Mesendoderm (in vitro differentiated cells): Measurements from ENCODE around the gene CCSER2.

ENCODE experiments used
- DNase-seq: peaks from one replicate; pipeline ENCODE4 v3.0.0; 2013
- H2AK5ac ChIP-seq: 2 replicates; pipeline ENCODE4 v1.6.1; 2013; ENCODE audit warnings: low read length, inconsistent platforms
- H2BK120ac ChIP-seq: 2 replicates; pipeline ENCODE4 v1.6.1; 2013; ENCODE audit warnings: low read depth, mild to moderate bottlenecking, low read length, moderate library complexity, mixed read lengths
- H2BK15ac ChIP-seq: replicated peaks from 2 replicates; pipeline ENCODE4 v1.6.1; 2013; ENCODE audit warnings: low read depth, mild to moderate bottlenecking, moderate library complexity
- H2BK5ac ChIP-seq: 2 replicates; pipeline ENCODE4 v1.6.1; 2013; ENCODE audit warnings: low read length, inconsistent platforms
- H3K18ac ChIP-seq: 2 replicates; pipeline ENCODE4 v1.6.1; 2013; ENCODE audit warnings: mild to moderate bottlenecking, low read length, mixed read lengths
- H3K23ac ChIP-seq: one replicate; pipeline ENCODE4 v1.6.1; 2013; ENCODE audit warnings: low read length
- H3K27ac ChIP-seq: 2 replicates; pipeline ENCODE4 v1.5.1; 2013; ENCODE audit warnings: low read depth, mild to moderate bottlenecking, inconsistent platforms, low read length, moderate library complexity
- H3K27me3 ChIP-seq: 2 replicates; pipeline ENCODE4 v1.6.1; 2013; ENCODE audit warnings: low read length, control low read depth, mild to moderate bottlenecking, inconsistent platforms; ENCODE audit not compliant: insufficient read depth, poor library complexity
- H3K36me3 ChIP-seq: 2 replicates; pipeline ENCODE4 v1.6.1; 2013; ENCODE audit warnings: low read length, inconsistent platforms; ENCODE audit not compliant: control insufficient read depth, insufficient read depth
- H3K4ac ChIP-seq: one replicate; pipeline ENCODE4 v1.6.1; 2013; ENCODE audit warnings: low read depth, mild to moderate bottlenecking, low read length, moderate library complexity
- H3K4me1 ChIP-seq: 2 replicates; pipeline ENCODE4 v1.6.1; 2013; ENCODE audit warnings: low read depth, low read length, inconsistent platforms; ENCODE audit not compliant: control insufficient read depth
- H3K4me2 ChIP-seq: 2 replicates; pipeline ENCODE4 v1.6.1; 2013; ENCODE audit warnings: low read length
- H3K4me3 ChIP-seq: 2 replicates; pipeline ENCODE4 v1.5.1; 2013; ENCODE audit warnings: mild to moderate bottlenecking, low read length
- H3K56ac ChIP-seq: one replicate; pipeline ENCODE4 v1.6.1; 2013; ENCODE audit warnings: low read length
- H3K79me1 ChIP-seq: 2 replicates; pipeline ENCODE4 v1.6.1; 2013; ENCODE audit warnings: low read length, inconsistent platforms
- H3K79me2 ChIP-seq: 2 replicates; pipeline ENCODE4 v1.6.1; 2013; ENCODE audit warnings: mild to moderate bottlenecking, low read length; ENCODE audit not compliant: control insufficient read depth, insufficient read depth
- H3K9ac ChIP-seq: 2 replicates; pipeline ENCODE4 v1.6.1; 2013; ENCODE audit warnings: low read length, inconsistent platforms
- H4K5ac ChIP-seq: one replicate; pipeline ENCODE4 v1.6.1; 2013; ENCODE audit warnings: low read length
- H4K8ac ChIP-seq: one replicate; pipeline ENCODE4 v1.6.1; 2013; ENCODE audit warnings: low read depth, mild to moderate bottlenecking, control low read depth, low read length, moderate library complexity
- WGBS: extraction: QIAGEN DNeasy Blood & Tissue Kit; methylation state at CpG from one replicate; pipeline ENCODE4 v1.1.7; 2013; ENCODE audit warnings: low lambda C conversion rate, missing lambda C conversion rate; ENCODE audit not compliant: insufficient coverage; ENCODE audit errors: extremely low coverage; 5-methylcytosine and 5-hydroxymethylcytosine counted together

CCSER2 gene

DNA sequence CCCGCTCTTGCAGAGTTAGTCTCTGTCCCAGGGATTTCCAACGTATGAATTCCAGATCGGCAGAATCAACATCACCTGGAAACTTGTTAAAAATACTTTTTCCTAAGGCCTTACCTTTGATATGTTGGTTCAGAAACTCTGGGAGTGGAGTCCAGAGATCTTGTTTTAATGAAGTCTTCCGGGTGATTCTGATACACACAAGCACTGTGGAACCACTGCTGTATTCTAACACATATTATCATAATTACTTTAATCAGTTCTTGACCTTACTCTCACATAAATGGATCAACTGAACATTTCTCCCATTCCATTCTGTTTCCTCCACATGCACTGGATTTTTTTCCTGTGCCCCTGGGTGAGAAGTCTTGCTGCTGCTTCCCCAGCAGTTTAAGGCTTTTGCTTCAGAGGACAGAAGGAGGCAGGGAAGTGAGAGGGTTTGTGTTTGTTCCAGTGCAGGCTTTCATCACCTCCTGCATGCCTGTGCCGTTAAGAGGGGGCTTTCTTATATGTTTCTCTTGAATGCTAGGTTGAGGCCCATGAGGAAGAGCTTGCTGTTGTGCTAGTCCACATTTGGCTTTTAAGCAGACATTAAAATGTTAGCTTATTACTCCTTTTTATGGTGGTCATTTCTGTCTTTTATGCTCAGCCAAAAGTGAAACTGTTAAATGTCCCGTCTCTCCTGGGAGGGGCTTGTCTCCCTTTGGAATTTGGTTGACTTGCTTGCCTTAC, 32.4 kb downstream of the CCSER2 start:
- Histone ChIP-seq H2BK5ac (no peak overlapping the region), H3K79me2 (peaks cover 16% of the 10 kb centered on the region), H2BK15ac (no peak overlapping the region), H3K4me2 (no peak overlapping the region), H3K27me3 (no peaks in the 10 kb centered on the region), H3K56ac (no peak overlapping the region), H4K8ac (no peak overlapping the region), H2AK5ac (no peak overlapping the region), H3K9ac (no peak overlapping the region), H3K4ac (no peak overlapping the region), H3K18ac (no peak overlapping the region), H3K79me1 (peaks cover 10% of the 10 kb centered on the region), H3K27ac (no peak overlapping the region), H2BK120ac (no peak overlapping the region), H3K36me3 (no peaks in the 10 kb centered on the region), H3K4me3 (no peak overlapping the region), H3K4me1 (no peaks in the 10 kb centered on the region), H4K5ac (no peak overlapping the region), H3K23ac (no peak overlapping the region)
- WGBS: no CpG with 5 or more reads among the region's 6 CpGs
- DNase-seq: peak; percentile 40

DNA sequence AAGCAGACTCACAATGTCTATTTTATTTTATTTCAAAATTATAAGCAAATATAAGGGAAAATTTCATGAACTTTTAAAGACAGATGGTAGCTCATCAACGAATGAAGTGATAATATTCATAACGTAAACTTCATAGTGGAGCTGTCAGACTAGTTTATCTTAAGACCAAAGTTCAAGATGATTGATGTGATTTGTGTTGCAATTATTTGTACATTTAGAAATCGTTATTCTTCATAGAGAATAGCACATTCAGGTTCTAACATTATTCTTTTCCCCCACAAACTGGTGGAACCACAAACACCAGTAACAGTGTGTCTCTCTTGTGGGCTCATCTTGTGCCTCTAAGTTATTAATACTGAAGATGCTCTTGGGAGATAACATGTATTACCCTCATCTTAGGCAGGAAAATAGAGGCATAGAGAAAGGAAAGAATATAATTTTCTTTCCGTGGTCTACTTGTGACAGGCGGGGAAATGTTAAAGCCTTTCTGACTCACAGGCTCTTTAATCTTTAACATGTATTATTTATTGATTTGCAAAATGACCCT, 37.0 kb downstream of the CCSER2 start:
- H3K4me2 ChIP-seq: no peak overlapping the region
- H3K56ac ChIP-seq: no peak overlapping the region
- peaks cover 10% of the 10 kb centered on the region for H3K79me2 ChIP-seq
- H3K36me3 ChIP-seq: no peaks in the 10 kb centered on the region
- no peak overlapping the region for H2AK5ac ChIP-seq
- no peak for DNase-seq
- H2BK15ac ChIP-seq: no peak overlapping the region
- no peak overlapping the region for H3K18ac ChIP-seq
- H3K79me1 ChIP-seq: peaks cover 8% of the 10 kb centered on the region
- no peak overlapping the region for H4K8ac ChIP-seq
- H2BK120ac ChIP-seq: no peak overlapping the region
- no peak overlapping the region for H3K4me3 ChIP-seq
- no peak overlapping the region for H3K9ac ChIP-seq
- no CpG with 5 or more reads among the region's 5 CpGs for WGBS
- H3K4me1 ChIP-seq: no peaks in the 10 kb centered on the region
- H4K5ac ChIP-seq: no peak overlapping the region
- no peak overlapping the region for H3K23ac ChIP-seq
- H2BK5ac ChIP-seq: no peak overlapping the region
- H3K4ac ChIP-seq: no peak overlapping the region
- H3K27me3 ChIP-seq: no peaks in the 10 kb centered on the region
- no peak overlapping the region for H3K27ac ChIP-seq

DNA sequence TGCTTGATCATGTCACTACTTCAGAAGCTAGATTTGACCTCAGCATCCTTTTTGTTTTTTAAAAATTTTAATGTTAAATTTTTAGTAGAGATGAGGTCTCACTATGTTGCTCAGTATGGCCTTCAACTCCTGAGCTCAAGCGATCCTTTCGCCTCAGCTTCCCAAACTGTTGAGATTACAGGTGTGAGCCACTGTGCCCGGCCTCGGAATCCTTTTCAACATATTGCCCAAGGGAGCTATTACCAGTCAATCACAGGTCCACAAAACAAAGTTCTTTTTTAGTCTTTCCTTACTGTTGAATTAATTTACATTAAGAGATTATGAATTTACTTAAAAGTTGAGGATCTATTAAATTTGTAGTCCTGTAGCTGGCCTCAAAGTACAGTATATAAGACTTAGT, 37.7 kb downstream of the CCSER2 start:
- no peak overlapping the region for H2BK5ac ChIP-seq
- H3K56ac ChIP-seq: no peak overlapping the region
- H2BK15ac ChIP-seq: no peak overlapping the region
- no peak overlapping the region for H3K4me2 ChIP-seq
- no peak overlapping the region for H2BK120ac ChIP-seq
- H3K27ac ChIP-seq: no peak overlapping the region
- no peak overlapping the region for H2AK5ac ChIP-seq
- no peak overlapping the region for H4K8ac ChIP-seq
- H3K79me2 ChIP-seq: peaks cover 9% of the 10 kb centered on the region
- no peak overlapping the region for H3K4me3 ChIP-seq
- H3K23ac ChIP-seq: no peak overlapping the region
- H3K36me3 ChIP-seq: no peaks in the 10 kb centered on the region
- no peaks in the 10 kb centered on the region for H3K27me3 ChIP-seq
- H4K5ac ChIP-seq: no peak overlapping the region
- peaks cover 6% of the 10 kb centered on the region for H3K79me1 ChIP-seq
- no peak for DNase-seq
- no peak overlapping the region for H3K4ac ChIP-seq
- H3K9ac ChIP-seq: no peak overlapping the region
- no peak overlapping the region for H3K18ac ChIP-seq
- no CpG with 5 or more reads among the region's 4 CpGs for WGBS
- no peaks in the 10 kb centered on the region for H3K4me1 ChIP-seq

DNA sequence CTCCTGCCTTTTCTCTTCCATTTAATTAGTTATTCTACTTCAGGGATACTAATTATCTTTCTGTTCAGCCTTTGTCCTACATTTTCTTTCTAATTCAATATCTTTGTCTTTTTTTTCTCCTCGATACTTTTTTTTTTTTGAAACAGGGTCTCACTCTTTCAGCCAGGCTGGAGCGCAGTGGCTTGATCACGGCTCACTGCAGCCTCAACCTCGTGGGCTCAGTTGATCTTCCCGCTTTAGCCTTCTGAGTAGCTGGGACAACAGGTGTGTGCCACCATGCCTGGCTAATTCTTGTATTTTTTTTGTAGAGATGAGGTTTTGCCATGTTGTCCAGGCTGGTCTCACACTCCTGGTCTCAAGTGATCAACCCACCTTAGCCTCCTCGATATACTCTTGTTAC, 38.9 kb downstream of the CCSER2 start:
- Histone ChIP-seq H3K4me1 (no peaks in the 10 kb centered on the region), H2BK5ac (no peak overlapping the region), H2BK15ac (no peak overlapping the region), H4K5ac (no peak overlapping the region), H3K27me3 (no peaks in the 10 kb centered on the region), H2AK5ac (no peak overlapping the region), H3K23ac (no peak overlapping the region), H3K4ac (no peak overlapping the region), H3K79me1 (peaks cover 5% of the 10 kb centered on the region), H3K9ac (no peak overlapping the region), H4K8ac (no peak overlapping the region), H3K18ac (no peak overlapping the region), H3K4me3 (no peak overlapping the region), H3K79me2 (peaks cover 5% of the 10 kb centered on the region), H3K36me3 (no peaks in the 10 kb centered on the region), H3K27ac (no peak overlapping the region), H2BK120ac (no peak overlapping the region), H3K4me2 (no peak overlapping the region), H3K56ac (no peak overlapping the region)
- no CpG with 5 or more reads among the region's 6 CpGs for WGBS
- DNase-seq: no peak

DNA sequence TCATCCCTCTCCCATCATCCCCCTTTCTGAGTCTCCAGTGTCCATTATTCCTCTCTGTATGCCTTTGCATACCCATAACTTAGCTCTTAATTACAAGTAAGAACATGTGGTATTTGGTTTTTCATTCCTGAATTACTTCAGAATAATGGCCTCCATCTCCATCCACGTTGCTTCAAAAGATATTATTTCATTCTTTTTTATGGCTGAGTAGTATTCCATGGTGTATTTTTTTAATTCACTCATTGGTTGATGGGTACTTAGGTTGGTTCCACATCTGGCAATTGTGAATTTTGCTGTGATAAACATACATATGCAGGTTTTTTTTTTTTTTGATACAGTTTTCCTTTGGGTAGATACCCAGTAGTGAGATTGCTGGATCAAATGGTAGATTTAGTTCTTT, 40.4 kb downstream of the CCSER2 start:
- Histone ChIP-seq H3K27ac (no peak overlapping the region), H3K9ac (no peak overlapping the region), H3K27me3 (no peaks in the 10 kb centered on the region), H2BK15ac (no peak overlapping the region), H2BK5ac (no peak overlapping the region), H3K4ac (no peak overlapping the region), H3K4me2 (no peak overlapping the region), H3K36me3 (no peaks in the 10 kb centered on the region), H3K56ac (no peak overlapping the region), H3K4me3 (no peak overlapping the region), H4K8ac (no peak overlapping the region), H2BK120ac (no peak overlapping the region), H3K23ac (no peak overlapping the region), H3K18ac (no peak overlapping the region), H3K4me1 (no peaks in the 10 kb centered on the region), H3K79me2 (peaks cover 3% of the 10 kb centered on the region), H4K5ac (no peak overlapping the region), H2AK5ac (no peak overlapping the region), H3K79me1 (peaks cover 2% of the 10 kb centered on the region)
- no CpG with 5 or more reads among the region's 1 CpG for WGBS
- DNase-seq: no peak

DNA sequence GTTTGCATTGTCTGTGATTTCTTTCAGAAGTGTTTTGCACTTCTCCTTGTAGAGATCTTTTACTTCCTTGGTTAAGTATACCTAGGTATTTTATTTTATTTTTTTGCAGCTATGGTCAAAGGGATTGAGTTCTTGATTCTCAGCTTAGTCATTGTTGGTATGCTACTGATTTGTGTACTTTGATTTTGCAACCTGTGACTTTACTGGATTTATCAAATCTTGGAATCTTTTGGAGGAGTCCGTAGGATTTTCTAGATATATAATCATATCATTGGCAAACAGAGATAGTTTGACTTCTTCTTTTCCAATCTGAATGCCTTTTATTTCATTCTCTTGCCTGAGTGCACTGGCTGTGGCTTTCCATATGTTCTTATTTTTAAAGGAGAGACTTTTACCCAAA, 41.9 kb downstream of the CCSER2 start:
- Histone ChIP-seq H3K56ac (no peak overlapping the region), H3K23ac (no peak overlapping the region), H2BK120ac (no peak overlapping the region), H3K9ac (no peak overlapping the region), H3K79me2 (peaks cover 3% of the 10 kb centered on the region), H2AK5ac (no peak overlapping the region), H3K36me3 (no peaks in the 10 kb centered on the region), H3K27me3 (no peaks in the 10 kb centered on the region), H2BK15ac (no peak overlapping the region), H3K4me3 (no peak overlapping the region), H3K4ac (no peak overlapping the region), H3K18ac (no peak overlapping the region), H3K27ac (no peak overlapping the region), H2BK5ac (no peak overlapping the region), H4K8ac (no peak overlapping the region), H3K4me1 (no peaks in the 10 kb centered on the region), H3K79me1 (peaks cover 2% of the 10 kb centered on the region), H4K5ac (no peak overlapping the region), H3K4me2 (no peak overlapping the region)
- WGBS: no CpG with 5 or more reads among the region's 1 CpG
- DNase-seq: no peak
